Activated B cell treated with CpG ODN at 0.5 μM for 24 hours (primary cell): Measurements from ENCODE around the gene PDE4A. TPM values are rescaled to one million over a fixed set of nuclear protein-coding genes. Genes with fewer than 3 reads are reported as not detected.
A peak's percentile ranks its signal among the peaks of the same experiment; 100 is the strongest.
"Not testable (repeated sequence)": the region's sequence is repeated elsewhere in the genome, so short reads cannot be mapped to it uniquely, and the experiment has no call there.

Source experiments
- ATAC-seq: fragments of 200-7000 bp; cut with Tn5 transposase; one replicate; pipeline ENCODE4 v1.10.0; 2021; ENCODE audit warnings: low read depth, mild to moderate bottlenecking, moderate library complexity
- CTCF ChIA-PET: fragments of 350-600 bp; sonication (Branson Sonifier 250); formaldehyde crosslinking; loops from one replicate; lab custom pipeline; 2021; ENCODE audit warnings: antibody characterized with exemption; lab: Charles Lee
- POLR2A ChIA-PET: fragments of 350-600 bp; sonication (Branson Sonifier 250); formaldehyde crosslinking; loops from one replicate; lab custom pipeline; 2021; ENCODE audit warnings: antibody characterized with exemption; lab: Charles Lee
- DNase-seq: peaks from one replicate; pipeline ENCODE4 v3.0.0; 2022
- H3K27ac Mint-ChIP-seq: one replicate; pipeline ENCODE4 v1.8.0; 2020; ENCODE audit warnings: mixed read lengths
- H3K27me3 Mint-ChIP-seq: one replicate; pipeline ENCODE4 v1.8.0; 2021; ENCODE audit warnings: mixed read lengths
- H3K36me3 Mint-ChIP-seq: one replicate; pipeline ENCODE4 v1.8.0; 2021; ENCODE audit warnings: low read depth, mixed read lengths
- H3K4me1 Mint-ChIP-seq: one replicate; pipeline ENCODE4 v1.8.0; 2021; ENCODE audit warnings: mixed read lengths
- H3K4me3 Mint-ChIP-seq: one replicate; pipeline ENCODE4 v1.8.0; 2020; ENCODE audit warnings: mild to moderate bottlenecking, mixed read lengths
- H3K9me3 Mint-ChIP-seq: one replicate; pipeline ENCODE4 v1.8.0; 2020; ENCODE audit warnings: mixed read lengths
- intact Hi-C: fragments of 100-400 bp; cut with micrococcal nuclease; formaldehyde crosslinking; loops from one replicate; pipeline ENCODE4 v1.15.1; 2024
- total RNA-seq: library from RNA; stranded (reverse); gene quantifications from 2 replicates; pipeline ENCODE4 v1.2.3, GENCODE V29; 2022
- TF ChIP-seq, protein P1 (sequence below): fragments of 200-600 bp; IDR thresholded peaks from one replicate; pipeline ENCODE4 v1.8.0; 2022; ENCODE audit warnings: antibody characterized with exemption, mild to moderate bottlenecking

PDE4A gene
- total RNA-seq, 1 donor from 2014 or later: 8.6 TPM

DNA sequence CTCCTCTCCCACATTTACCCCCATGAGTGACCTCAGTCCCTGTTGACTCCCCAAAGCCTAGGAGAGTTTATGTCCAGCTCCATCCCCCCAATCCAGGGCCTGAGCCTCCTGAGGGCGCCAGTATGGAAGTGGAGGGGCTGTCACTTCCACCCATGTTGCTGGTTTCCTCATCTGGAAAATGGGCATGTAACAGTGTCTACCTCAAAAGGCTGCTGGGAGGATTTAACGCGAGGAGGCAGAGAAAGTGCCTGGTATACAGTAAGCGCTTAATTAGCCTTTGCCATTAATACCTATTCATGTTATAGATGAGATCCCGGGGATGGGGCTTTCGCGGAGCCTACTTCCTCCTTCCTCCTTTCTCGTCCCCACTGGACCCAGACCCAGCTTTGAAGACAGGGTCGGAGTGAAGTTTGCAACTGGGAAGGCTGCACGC lies 40.4 kb upstream of the PDE4A start:
- peak; percentile 2 for ATAC-seq
- H3K27me3 Mint-ChIP-seq: no peaks in the 10 kb centered on the region
- ChIA-PET CTCF (interaction anchor here (0.8 to 3.4 kb wide), 6 partner anchors 9 to 122 kb away, joined by 3 to 21 read pairs (median 4); partner anchors contain the start of genes CDC37, ICAM1 and ICAM4), POLR2A (interaction anchor here (0.6 to 4.5 kb wide), 12 partner anchors 9 to 322 kb away, joined by 3 to 64 read pairs (median 6); partner anchors contain the start of genes CDC37, ICAM1, ICAM5 and MRPL4)
- DNase-seq: no peak
- intact Hi-C loops: loop anchor here (2.0 kb wide), 2 partner anchors 47 to 109 kb away; partner anchors contain the start of genes ICAM1 and RAVER1
- TF ChIP-seq, protein P1, sequence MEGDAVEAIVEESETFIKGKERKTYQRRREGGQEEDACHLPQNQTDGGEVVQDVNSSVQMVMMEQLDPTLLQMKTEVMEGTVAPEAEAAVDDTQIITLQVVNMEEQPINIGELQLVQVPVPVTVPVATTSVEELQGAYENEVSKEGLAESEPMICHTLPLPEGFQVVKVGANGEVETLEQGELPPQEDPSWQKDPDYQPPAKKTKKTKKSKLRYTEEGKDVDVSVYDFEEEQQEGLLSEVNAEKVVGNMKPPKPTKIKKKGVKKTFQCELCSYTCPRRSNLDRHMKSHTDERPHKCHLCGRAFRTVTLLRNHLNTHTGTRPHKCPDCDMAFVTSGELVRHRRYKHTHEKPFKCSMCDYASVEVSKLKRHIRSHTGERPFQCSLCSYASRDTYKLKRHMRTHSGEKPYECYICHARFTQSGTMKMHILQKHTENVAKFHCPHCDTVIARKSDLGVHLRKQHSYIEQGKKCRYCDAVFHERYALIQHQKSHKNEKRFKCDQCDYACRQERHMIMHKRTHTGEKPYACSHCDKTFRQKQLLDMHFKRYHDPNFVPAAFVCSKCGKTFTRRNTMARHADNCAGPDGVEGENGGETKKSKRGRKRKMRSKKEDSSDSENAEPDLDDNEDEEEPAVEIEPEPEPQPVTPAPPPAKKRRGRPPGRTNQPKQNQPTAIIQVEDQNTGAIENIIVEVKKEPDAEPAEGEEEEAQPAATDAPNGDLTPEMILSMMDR: no peak
- peak overlapping the region; percentile 86 for H3K27ac Mint-ChIP-seq
- H3K9me3 Mint-ChIP-seq: no peaks in the 10 kb centered on the region
- peak overlapping the region; percentile 97 for H3K4me3 Mint-ChIP-seq
- peaks cover 25% of the 10 kb centered on the region for H3K4me1 Mint-ChIP-seq
- H3K36me3 Mint-ChIP-seq: peaks cover 30% of the 10 kb centered on the region

DNA sequence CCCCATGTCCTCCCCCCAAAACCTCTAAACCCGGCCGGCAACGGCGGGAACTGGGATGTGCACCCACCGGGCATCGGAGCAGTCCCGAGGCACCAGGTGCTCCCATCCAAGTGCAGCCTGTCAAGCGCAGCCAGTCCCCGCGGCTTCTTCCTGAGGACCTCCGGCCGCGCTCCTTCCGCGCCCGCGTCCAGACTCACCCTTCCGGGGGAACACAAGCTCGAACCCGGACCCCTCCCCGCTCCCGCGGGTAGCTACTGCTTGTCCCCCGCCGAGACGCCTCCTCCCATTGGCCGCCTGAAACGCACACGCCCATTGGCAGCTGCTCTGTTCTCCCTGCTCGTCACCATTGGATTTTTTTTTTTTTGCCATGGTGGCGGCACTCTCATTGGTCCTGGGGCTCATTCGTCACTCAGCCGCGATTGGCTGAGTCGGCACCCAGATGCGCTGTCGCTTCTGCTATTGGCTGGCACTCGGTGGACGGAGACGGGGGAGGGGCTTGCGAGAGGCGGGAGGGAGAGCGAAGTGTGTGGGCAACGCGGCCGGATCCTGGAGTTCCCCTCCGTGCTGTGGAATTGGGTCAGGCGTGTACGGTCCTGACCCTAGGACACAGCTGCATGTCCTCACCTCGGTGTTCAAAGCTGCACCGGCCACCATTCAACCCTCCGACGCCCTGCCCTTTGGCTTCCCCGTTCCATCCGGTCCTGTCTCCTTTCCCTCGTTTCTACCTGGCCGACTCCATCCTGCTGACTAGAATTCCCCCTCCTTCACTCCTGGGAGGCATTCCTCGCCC lies 39.8 kb upstream of the PDE4A start, which contains the start of gene TYK2:
TSS of gene TYK2 (minus strand) at position 260 of the 790 bp plus-strand sequence. CDS start 2,166 bp downstream, outside the sequence.
- H3K27ac Mint-ChIP-seq: peak within 1 kb of the TSS; percentile 86
- CTCF ChIA-PET: interaction anchor here (0.5 to 3.4 kb wide), 10 partner anchors 8 to 449 kb away, joined by 3 to 21 read pairs (median 4); partner anchors contain the start of genes CDC37, ICAM1 and ICAM4
- H3K9me3 Mint-ChIP-seq: no peaks in the 10 kb centered on the region
- intact Hi-C loops: loop anchor here (2.0 kb wide), 2 partner anchors 48 to 110 kb away; partner anchors contain the start of genes ICAM1 and RAVER1
- POLR2A ChIA-PET: interaction anchor here (0.5 to 4.5 kb wide), 19 partner anchors 9 to 881 kb away, joined by 3 to 64 read pairs (median 5); partner anchors contain the start of genes CDC37, ICAM1, ICAM5 and MRPL4
- DNase-seq (peak; percentile 95), ATAC-seq (peak; percentile 93)
- H3K4me3 Mint-ChIP-seq: peak within 1 kb of the TSS; percentile 97
- H3K4me1 Mint-ChIP-seq: peaks cover 23% of the 10 kb centered on the region
- TF ChIP-seq, protein P1: no peak
- H3K27me3 Mint-ChIP-seq: no peaks in the 10 kb centered on the region
- H3K36me3 Mint-ChIP-seq: peaks cover 27% of the 10 kb centered on the region

DNA sequence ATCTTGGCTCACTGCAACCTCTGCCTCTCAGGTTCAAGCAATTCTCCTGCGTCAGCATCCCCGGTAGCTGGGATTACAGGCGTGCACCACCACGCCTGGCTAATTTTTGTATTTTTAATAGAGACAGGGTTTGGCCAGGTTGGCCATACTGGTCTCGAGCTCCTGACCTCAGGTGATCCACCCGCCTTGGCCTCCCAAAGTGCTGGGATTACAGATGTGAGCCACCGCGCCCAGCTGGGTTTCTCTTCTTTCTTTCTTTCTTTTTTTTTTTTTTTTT lies 37.2 kb upstream of the PDE4A start:
- not testable (repeated sequence) for DNase-seq

DNA sequence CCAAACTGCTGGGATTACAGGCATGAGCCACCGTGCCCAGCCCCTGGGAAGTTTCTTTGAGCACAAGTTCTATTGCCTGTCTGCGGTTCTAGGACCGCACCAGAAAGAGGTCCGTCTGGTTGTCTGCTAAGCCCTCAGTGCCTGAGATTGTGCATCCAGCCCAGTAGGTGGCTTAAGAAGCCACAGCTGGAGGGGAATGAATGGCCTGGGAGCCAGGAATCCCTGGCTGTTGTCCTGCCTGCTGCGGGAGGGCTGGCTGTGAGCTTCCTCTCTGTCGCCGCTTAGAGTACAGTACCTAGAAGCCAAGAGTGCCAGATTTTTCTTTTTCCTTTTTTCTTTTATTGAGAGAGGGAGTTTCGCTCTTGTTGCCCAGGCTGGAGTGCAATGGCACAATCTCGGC lies 35.8 kb upstream of the PDE4A start:
- ChIA-PET POLR2A (interaction anchor here (8.4 kb wide), 1 partner anchor 114 kb away, joined by 120 read pairs; the partner anchor contains the start of gene ICAM1), CTCF (interaction anchor here (5.3 kb wide), 1 partner anchor 115 kb away, joined by 211 read pairs; the partner anchor contains the start of gene ICAM1)
- Mint-ChIP-seq H3K4me1 (peaks cover 35% of the 10 kb centered on the region), H3K4me3 (no peak overlapping the region), H3K27ac (no peak overlapping the region), H3K27me3 (no peaks in the 10 kb centered on the region), H3K36me3 (peaks cover 11% of the 10 kb centered on the region), H3K9me3 (no peaks in the 10 kb centered on the region)
- intact Hi-C loops: no loop called here
- TF ChIP-seq, protein P1: no peak
- ATAC-seq (no peak), DNase-seq (no peak)

More for the DNA sequence above, 37.2 kb upstream of the PDE4A start:
- Mint-ChIP-seq H3K4me1 (peaks cover 34% of the 10 kb centered on the region), H3K36me3 (peaks cover 19% of the 10 kb centered on the region)
- POLR2A ChIA-PET: interaction anchor here (0.5 to 8.4 kb wide), 3 partner anchors 34 to 113 kb away, joined by 3 to 120 read pairs (median 3); partner anchors contain the start of gene ICAM1
- H3K27ac Mint-ChIP-seq, H3K9me3 Mint-ChIP-seq, ATAC-seq, intact Hi-C loops, H3K27me3 Mint-ChIP-seq, H3K4me3 Mint-ChIP-seq: not testable (repeated sequence)
- CTCF ChIA-PET: interaction anchor here (2.0 kb wide), 1 partner anchor 7 kb away, joined by 4 read pairs; no protein-coding TSS in a partner anchor

DNA sequence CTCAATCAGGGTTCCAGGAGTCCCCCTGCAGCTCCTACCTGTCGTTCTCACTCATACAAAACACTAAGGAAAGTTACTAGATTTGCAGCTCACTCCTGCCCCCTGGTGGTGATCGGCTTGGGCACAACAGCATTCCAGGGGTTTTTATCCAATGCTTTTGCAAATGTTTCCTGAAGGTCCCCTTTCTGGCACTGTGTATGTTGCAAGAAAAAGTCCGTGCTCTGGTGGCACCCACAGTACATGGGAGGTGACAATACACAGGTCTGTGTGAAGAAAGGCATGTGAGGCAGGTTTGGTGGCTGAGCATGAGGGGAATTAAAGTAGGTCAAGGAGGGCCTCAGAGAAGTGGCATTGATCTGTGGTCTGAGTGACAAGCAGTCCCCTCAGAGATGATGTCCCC lies 31.4 kb upstream of the PDE4A start:
- TF ChIP-seq, protein P1: peak; percentile 92
- peak overlapping the region; percentile 35 for H3K27ac Mint-ChIP-seq
- POLR2A ChIA-PET: interaction anchor here (0.6 to 8.4 kb wide), 6 partner anchors 9 to 459 kb away, joined by 3 to 120 read pairs (median 4); partner anchors contain the start of genes ICAM1 and TYK2

More for the DNA sequence above, 31.4 kb upstream of the PDE4A start:
- peaks cover 31% of the 10 kb centered on the region for H3K36me3 Mint-ChIP-seq
- H3K27me3 Mint-ChIP-seq: no peaks in the 10 kb centered on the region
- intact Hi-C loops: loop anchor here (1.0 kb wide), 2 partner anchors 120 to 130 kb away; no protein-coding TSS in a partner anchor
- no peak overlapping the region for H3K4me3 Mint-ChIP-seq
- ATAC-seq: peak; percentile 56
- H3K4me1 Mint-ChIP-seq: peaks cover 23% of the 10 kb centered on the region
- peak; percentile 77 for DNase-seq
- H3K9me3 Mint-ChIP-seq: no peaks in the 10 kb centered on the region
- CTCF ChIA-PET: interaction anchor here (0.6 to 5.3 kb wide), 24 partner anchors 9 to 457 kb away, joined by 3 to 211 read pairs (median 4); partner anchors contain the start of genes CDC37, ICAM1, ICAM5 and MRPL4
